Sigmoid colon (tissue), 4 donors: ENCODE results near the gene DNAJC12.

Experiments
- CTCF ChIP-seq, 4 experiments: fragments of 450-650 bp in 3 of 4; fragments of 200-600 bp in 1 of 4; IDR thresholded peaks; one replicate each; pipeline ENCODE4 v1.5.1; 2016 to 2019; ENCODE audit warnings: antibody characterized with exemption in 4 of 4, mild to moderate bottlenecking in 3 of 4, moderate library complexity in 2 of 4
- EP300 ChIP-seq, 4 donors: sonication (generic); formaldehyde crosslinking; IDR thresholded peaks; one replicate each; pipeline ENCODE4 v1.6.1; 2017; ENCODE audit warnings: antibody characterized with exemption in 4 of 4
- POLR2A ChIP-seq, 2 donors: fragments of 450-650 bp; IDR thresholded peaks; one replicate each; pipeline ENCODE4 v1.6.1; 2016; ENCODE audit warnings: antibody characterized with exemption in 2 of 2, mild to moderate bottlenecking in 2 of 2, moderate library complexity in 2 of 2

- TF ChIP-seq CTCF (IDR thresholded peaks at IDR 0.05) = no peak
- TF ChIP-seq EP300 (IDR thresholded peaks at IDR 0.05) = no peak
- TF ChIP-seq POLR2A (IDR thresholded peaks at IDR 0.05) = no peak
These were observed 5.3 kb upstream of the DNAJC12 start for GRCh38 chr10:67843284-67843683.
